CD4-positive, CD25-positive, alpha-beta regulatory T cell (primary cell): ENCODE data around the gene PRDM16. TPM values are rescaled to one million over a fixed set of nuclear protein-coding genes. Genes with fewer than 3 reads are reported as not detected.

ENCODE experiments used
- ATAC-seq, 2 donors: fragments of 150-1000 bp; cut with Tn5 transposase; one replicate each; pipeline ENCODE4 v1.10.0; 2021; ENCODE audit warnings: low read depth in 2 of 2, moderate number of reproducible peaks in 2 of 2, moderate library complexity in 1 of 2
- DNase-seq, 3 donors: peaks; one replicate each; pipeline versions ENCODE4 v3.0.0 to v3.0.0-alpha.2; 2012 to 2022; ENCODE audit warnings: mixed read lengths in 1 of 3
- H3K27ac ChIP-seq: one replicate; pipeline ENCODE4 v1.7.0; 2013; ENCODE audit warnings: mild to moderate bottlenecking, low read length; ENCODE audit not compliant: insufficient read depth, poor library complexity, severe bottlenecking
- H3K27me3 ChIP-seq: one replicate; pipeline ENCODE4 v1.7.0; 2013; ENCODE audit warnings: low read length; ENCODE audit not compliant: control insufficient read depth, insufficient read depth
- H3K36me3 ChIP-seq: one replicate; pipeline ENCODE4 v1.7.0; 2013; ENCODE audit warnings: mild to moderate bottlenecking, low read length, moderate library complexity; ENCODE audit not compliant: control insufficient read depth, insufficient read depth
- H3K4me1 ChIP-seq: 2 replicates; pipeline ENCODE4 v1.7.0; 2013; ENCODE audit warnings: mild to moderate bottlenecking, low read length; ENCODE audit not compliant: insufficient read depth, control insufficient read depth, poor library complexity, severe bottlenecking
- H3K4me3 ChIP-seq: one replicate; pipeline ENCODE4 v1.7.0; 2013; ENCODE audit warnings: low read depth, mild to moderate bottlenecking, low read length, moderate library complexity
- H3K9me3 ChIP-seq, 2 experiments: 1 replicate in 1 of 2; 2 replicates in 1 of 2; pipeline ENCODE4 v1.7.0; 2013; ENCODE audit warnings: low read length in 2 of 2, mild to moderate bottlenecking in 1 of 2, moderate library complexity in 1 of 2; ENCODE audit not compliant: control insufficient read depth in 2 of 2
- H3K27ac Mint-ChIP-seq, 3 donors: one replicate each; pipeline ENCODE4 v1.8.0; 2020 to 2022; ENCODE audit warnings: mild to moderate bottlenecking in 3 of 3, mixed read lengths in 3 of 3, moderate library complexity in 2 of 3
- H3K27me3 Mint-ChIP-seq: one replicate; pipeline ENCODE4 v1.8.0; 2022; ENCODE audit warnings: mild to moderate bottlenecking, mixed read lengths
- H3K36me3 Mint-ChIP-seq: one replicate; pipeline ENCODE4 v1.8.0; 2020; ENCODE audit warnings: mixed read lengths
- H3K4me1 Mint-ChIP-seq, 4 donors: one replicate each; pipeline ENCODE4 v1.8.0; 2020 to 2022; ENCODE audit warnings: mixed read lengths in 4 of 4, mild to moderate bottlenecking in 1 of 4
- H3K4me3 Mint-ChIP-seq, 4 donors: one replicate each; pipeline ENCODE4 v1.8.0; 2020 to 2022; ENCODE audit warnings: mild to moderate bottlenecking in 4 of 4, mixed read lengths in 4 of 4, moderate library complexity in 3 of 4
- H3K9me3 Mint-ChIP-seq, 7 donors: one replicate each; pipeline ENCODE4 v1.8.0; 2020 to 2022; ENCODE audit warnings: mixed read lengths in 7 of 7, mild to moderate bottlenecking in 3 of 7, moderate library complexity in 2 of 7
- polyA plus RNA-seq, 4 donors: library from polyadenylated mRNA; unstranded; fragments of 300-500 nt; fragmentation: Illumina TruSeq; gene quantifications; one replicate each; pipeline ENCODE4 v1.2.3, GENCODE V29; 2021
- total RNA-seq: library from RNA; stranded (reverse); gene quantifications from one replicate; pipeline ENCODE4 v1.2.3, GENCODE V29; 2022

PRDM16 gene
- total and polyA plus RNA-seq, 5 donors from 2014 or later: 0.27 TPM; not detected in 4

GRCh38 chr1:3074800-3075199 lies 5.8 kb downstream of the PRDM16 start:
- Histone ChIP-seq H3K27ac (no peak overlapping the region), H3K4me1 (peaks cover 1% of the 10 kb centered on the region), H3K4me3 (no peak overlapping the region), H3K27me3 (no peaks in the 10 kb centered on the region), H3K36me3 (no peaks in the 10 kb centered on the region), H3K9me3 (no peaks in the 10 kb centered on the region)
- Mint-ChIP-seq H3K36me3 (no peaks in the 10 kb centered on the region), H3K4me3 (no peak overlapping the region), H3K27ac (no peak overlapping the region), H3K4me1 (peaks cover 0 to 4% (median 0%) of the 10 kb centered on the region in 4 donors), H3K27me3 (peaks cover 17% of the 10 kb centered on the region), H3K9me3 (peaks cover 0 to 2% (median 0%) of the 10 kb centered on the region in 7 donors)
- no peak for ATAC-seq
- DNase-seq: no peak

GRCh38 chr1:3075666-3076362 lies 6.8 kb downstream of the PRDM16 start:
- H3K27me3 ChIP-seq: no peaks in the 10 kb centered on the region
- H3K27ac ChIP-seq: no peak overlapping the region
- Mint-ChIP-seq H3K4me3 (no peak overlapping the region), H3K36me3 (no peaks in the 10 kb centered on the region), H3K4me1 (peaks cover 0 to 4% (median 0%) of the 10 kb centered on the region in 4 donors), H3K9me3 (peaks cover 0 to 2% (median 0%) of the 10 kb centered on the region in 7 donors), H3K27ac (no peak overlapping the region), H3K27me3 (peaks cover 17% of the 10 kb centered on the region)
- no peaks in the 10 kb centered on the region for H3K36me3 ChIP-seq
- no peak overlapping the region for H3K4me3 ChIP-seq
- ATAC-seq: no peak
- no peaks in the 10 kb centered on the region for H3K4me1 ChIP-seq
- no peak for DNase-seq
- H3K9me3 ChIP-seq: no peaks in the 10 kb centered on the region

GRCh38 chr1:3076363-3076740 lies 7.3 kb downstream of the PRDM16 start:
- ATAC-seq (no peak), DNase-seq (no peak)
- Histone ChIP-seq H3K4me3 (no peak overlapping the region), H3K27me3 (no peaks in the 10 kb centered on the region), H3K9me3 (no peaks in the 10 kb centered on the region), H3K4me1 (no peaks in the 10 kb centered on the region), H3K27ac (no peak overlapping the region), H3K36me3 (no peaks in the 10 kb centered on the region)
- H3K4me3 Mint-ChIP-seq: no peak overlapping the region
- no peak overlapping the region for H3K27ac Mint-ChIP-seq
- H3K27me3 Mint-ChIP-seq: peaks cover 16% of the 10 kb centered on the region
- H3K9me3 Mint-ChIP-seq: peaks cover 0 to 2% (median 0%) of the 10 kb centered on the region in 7 donors
- peaks cover 0 to 4% (median 0%) of the 10 kb centered on the region in 4 donors for H3K4me1 Mint-ChIP-seq
- H3K36me3 Mint-ChIP-seq: no peaks in the 10 kb centered on the region

GRCh38 chr1:3077081-3077480 lies 8.1 kb downstream of the PRDM16 start:
- no peak overlapping the region for H3K27ac ChIP-seq
- ATAC-seq (no peak), DNase-seq (no peak)
- Mint-ChIP-seq H3K9me3 (peaks cover 0 to 2% (median 0%) of the 10 kb centered on the region in 7 donors), H3K36me3 (no peaks in the 10 kb centered on the region), H3K27me3 (peaks cover 12% of the 10 kb centered on the region), H3K4me3 (no peak overlapping the region), H3K4me1 (peaks cover 0 to 4% (median 0%) of the 10 kb centered on the region in 4 donors), H3K27ac (no peak overlapping the region)
- no peaks in the 10 kb centered on the region for H3K27me3 ChIP-seq
- H3K4me3 ChIP-seq: no peak overlapping the region
- no peaks in the 10 kb centered on the region for H3K36me3 ChIP-seq
- H3K4me1 ChIP-seq: no peaks in the 10 kb centered on the region
- H3K9me3 ChIP-seq: no peaks in the 10 kb centered on the region

- Mint-ChIP-seq H3K36me3 (no peaks in the 10 kb centered on the region), H3K9me3 (peaks cover 0 to 2% (median 0%) of the 10 kb centered on the region in 7 donors), H3K4me3 (no peak overlapping the region), H3K4me1 (peaks cover 0 to 2% (median 0%) of the 10 kb centered on the region in 4 donors), H3K27ac (no peak overlapping the region), H3K27me3 (peaks cover 12% of the 10 kb centered on the region)
- H3K27me3 ChIP-seq: no peaks in the 10 kb centered on the region
- no peaks in the 10 kb centered on the region for H3K36me3 ChIP-seq
- DNase-seq (no peak), ATAC-seq (no peak)
- no peak overlapping the region for H3K27ac ChIP-seq
- H3K9me3 ChIP-seq: no peaks in the 10 kb centered on the region
- no peak overlapping the region for H3K4me3 ChIP-seq
- H3K4me1 ChIP-seq: no peaks in the 10 kb centered on the region
Observed at GRCh38 chr1:3077561-3077960, 8.6 kb downstream of the PRDM16 start.

GRCh38 chr1:3078430-3078861 lies 9.4 kb downstream of the PRDM16 start:
- no peaks in the 10 kb centered on the region for H3K9me3 ChIP-seq
- no peaks in the 10 kb centered on the region for H3K27me3 ChIP-seq
- no peak for ATAC-seq
- H3K9me3 Mint-ChIP-seq: peaks cover 0 to 2% (median 0%) of the 10 kb centered on the region in 7 donors
- H3K36me3 ChIP-seq: no peaks in the 10 kb centered on the region
- no peak overlapping the region for H3K4me3 ChIP-seq
- H3K27ac Mint-ChIP-seq: no peak overlapping the region
- H3K4me1 Mint-ChIP-seq: peaks cover 0 to 2% (median 0%) of the 10 kb centered on the region in 4 donors
- no peaks in the 10 kb centered on the region for H3K4me1 ChIP-seq
- peaks cover 12% of the 10 kb centered on the region for H3K27me3 Mint-ChIP-seq
- DNase-seq: no peak
- no peak overlapping the region for H3K4me3 Mint-ChIP-seq
- H3K27ac ChIP-seq: no peak overlapping the region
- no peaks in the 10 kb centered on the region for H3K36me3 Mint-ChIP-seq

GRCh38 chr1:3078871-3079270 lies 9.9 kb downstream of the PRDM16 start:
- Histone ChIP-seq H3K9me3 (no peaks in the 10 kb centered on the region), H3K27ac (no peak overlapping the region), H3K27me3 (no peaks in the 10 kb centered on the region), H3K36me3 (no peaks in the 10 kb centered on the region), H3K4me1 (no peaks in the 10 kb centered on the region), H3K4me3 (no peak overlapping the region)
- Mint-ChIP-seq H3K9me3 (peaks cover 0 to 2% (median 0%) of the 10 kb centered on the region in 7 donors), H3K27ac (no peak overlapping the region), H3K4me3 (no peak overlapping the region), H3K36me3 (no peaks in the 10 kb centered on the region), H3K4me1 (peaks cover 0 to 2% (median 0%) of the 10 kb centered on the region in 4 donors), H3K27me3 (peaks cover 12% of the 10 kb centered on the region)
- ATAC-seq (no peak), DNase-seq (no peak)
